Choroid plexus epithelial cell (primary cell): Measurements from ENCODE around the gene PACS1.
"Not testable (repeated sequence)": the region's sequence is repeated elsewhere in the genome, so short reads cannot be mapped to it uniquely, and the experiment has no call there.

Source experiments
- DNase-seq: peaks from one replicate; pipeline ENCODE4 v3.0.0-alpha.2; 2010; ENCODE audit warnings: low read depth
- H3K4me3 ChIP-seq: 2 replicates; pipeline ENCODE4 v1.5.1; 2011; ENCODE audit warnings: low read depth, mild to moderate bottlenecking, control low read depth, low read length, moderate library complexity
- TF ChIP-seq, protein P1 (sequence below): conservative IDR thresholded peaks from 2 replicates; pipeline ENCODE4 v1.5.1; 2011; ENCODE audit warnings: low read depth, mild to moderate bottlenecking, control low read depth, inconsistent platforms, low read length, moderate library complexity

The PACS1 gene

GRCh38 chr11:66069715-66070603 is at the start of gene PACS1:
Gene PACS1 (plus strand): TSS chr11:66070272. CDS start chr11:66070487, 215 bp downstream.
- peak within 1 kb of the TSS; percentile 77 for H3K4me3 ChIP-seq
- TF ChIP-seq, protein P1, sequence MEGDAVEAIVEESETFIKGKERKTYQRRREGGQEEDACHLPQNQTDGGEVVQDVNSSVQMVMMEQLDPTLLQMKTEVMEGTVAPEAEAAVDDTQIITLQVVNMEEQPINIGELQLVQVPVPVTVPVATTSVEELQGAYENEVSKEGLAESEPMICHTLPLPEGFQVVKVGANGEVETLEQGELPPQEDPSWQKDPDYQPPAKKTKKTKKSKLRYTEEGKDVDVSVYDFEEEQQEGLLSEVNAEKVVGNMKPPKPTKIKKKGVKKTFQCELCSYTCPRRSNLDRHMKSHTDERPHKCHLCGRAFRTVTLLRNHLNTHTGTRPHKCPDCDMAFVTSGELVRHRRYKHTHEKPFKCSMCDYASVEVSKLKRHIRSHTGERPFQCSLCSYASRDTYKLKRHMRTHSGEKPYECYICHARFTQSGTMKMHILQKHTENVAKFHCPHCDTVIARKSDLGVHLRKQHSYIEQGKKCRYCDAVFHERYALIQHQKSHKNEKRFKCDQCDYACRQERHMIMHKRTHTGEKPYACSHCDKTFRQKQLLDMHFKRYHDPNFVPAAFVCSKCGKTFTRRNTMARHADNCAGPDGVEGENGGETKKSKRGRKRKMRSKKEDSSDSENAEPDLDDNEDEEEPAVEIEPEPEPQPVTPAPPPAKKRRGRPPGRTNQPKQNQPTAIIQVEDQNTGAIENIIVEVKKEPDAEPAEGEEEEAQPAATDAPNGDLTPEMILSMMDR = no peak
- DNase-seq = peak; percentile 91

DNA sequence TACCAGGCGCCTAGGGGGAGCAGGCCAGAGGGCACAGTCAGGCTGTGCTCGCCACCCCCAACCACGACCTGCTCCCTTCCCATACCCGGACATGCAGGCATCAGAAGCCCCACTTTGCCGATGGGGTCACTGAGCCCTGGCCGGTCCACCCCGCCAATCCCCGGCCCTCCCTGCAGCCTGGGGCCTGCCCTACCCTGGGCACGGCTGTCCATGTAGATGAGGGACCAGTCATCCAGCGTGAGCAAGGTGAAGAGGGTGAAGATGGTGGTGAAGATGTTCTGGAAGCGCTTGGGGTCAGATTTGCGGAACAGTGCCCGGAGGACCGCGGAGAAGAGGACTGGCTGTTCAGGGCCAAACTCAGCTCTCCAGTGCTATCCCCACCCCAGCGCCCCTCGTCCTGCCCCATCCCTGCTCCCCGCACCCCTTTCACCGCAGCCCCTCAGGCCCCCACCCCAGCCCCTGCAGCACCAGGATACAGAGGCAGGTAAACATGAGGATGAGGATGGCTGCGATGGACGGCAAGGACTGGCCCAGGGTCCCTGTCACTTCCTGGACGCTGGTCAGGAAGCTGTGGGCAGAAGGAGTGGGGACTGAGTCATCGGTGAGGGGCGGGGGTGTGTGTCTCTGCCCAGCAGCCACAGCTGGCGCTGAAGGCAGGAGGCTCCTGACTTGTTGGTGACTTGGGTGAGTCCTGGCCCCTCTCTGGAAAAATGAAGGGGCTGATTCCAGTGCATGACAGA is 49.3 kb upstream of the PACS1 start:
- peak; percentile 47 for DNase-seq
- H3K4me3 ChIP-seq = no peak overlapping the region
- TF ChIP-seq, protein P1 = no peak

DNA sequence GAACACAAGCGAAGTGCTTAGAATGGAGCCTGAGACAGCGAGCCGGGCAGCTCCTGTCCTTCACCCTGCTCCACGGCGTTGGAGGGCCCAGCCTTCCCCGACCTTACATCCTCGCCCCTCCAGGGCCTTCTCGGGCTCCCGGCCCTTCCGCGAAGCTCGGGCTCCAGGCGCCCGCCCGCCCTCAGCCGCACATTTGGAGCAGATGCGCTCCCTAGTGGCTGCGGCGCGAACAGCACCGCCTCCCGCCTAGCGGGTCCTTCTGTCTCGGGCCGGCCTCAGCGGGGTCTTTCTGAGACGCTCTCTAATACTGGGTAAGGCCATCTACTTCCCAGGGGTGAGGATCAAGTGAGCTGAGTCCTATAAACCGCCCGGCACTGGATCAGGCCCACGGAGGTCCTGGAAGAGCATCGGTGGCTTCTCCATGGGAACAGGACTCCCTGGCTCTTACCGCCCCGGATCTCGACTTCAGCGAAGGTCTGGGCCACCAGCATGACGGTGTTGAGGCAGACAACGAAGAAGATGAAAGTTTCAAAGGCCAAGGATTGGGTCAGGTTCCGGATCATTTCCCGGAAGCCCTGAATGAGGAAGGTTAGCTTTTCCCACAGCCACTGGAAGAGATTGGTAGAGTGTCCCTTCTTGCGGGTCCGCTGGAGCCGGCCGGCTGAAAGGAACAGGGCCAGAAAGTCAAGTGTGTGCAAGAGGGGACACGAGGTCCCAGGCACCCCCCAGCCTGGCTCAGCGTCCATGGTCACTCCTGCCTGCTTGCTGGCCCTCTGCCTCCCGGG is 47.5 kb upstream of the PACS1 start:
- DNase-seq = peak; percentile 56
- H3K4me3 ChIP-seq = peak overlapping the region; percentile 20

GRCh38 chr11:66023186-66023440 is 47.0 kb upstream of the PACS1 start:
- H3K4me3 ChIP-seq, DNase-seq: not testable (repeated sequence)

More for the DNA sequence above, 47.5 kb upstream of the PACS1 start:
- TF ChIP-seq, protein P1 = peak; percentile 86

- TF ChIP-seq, protein P1 = no peak
- DNase-seq = no peak
- no peak within 1 kb of the TSS for H3K4me3 ChIP-seq
These were observed 44.0 kb upstream of the PACS1 start, which contains the start of gene CATSPER1 for GRCh38 chr11:66026017-66026529. Gene CATSPER1 (minus strand): TSS chr11:66026479. CDS start chr11:66026379, 100 bp downstream.

DNA sequence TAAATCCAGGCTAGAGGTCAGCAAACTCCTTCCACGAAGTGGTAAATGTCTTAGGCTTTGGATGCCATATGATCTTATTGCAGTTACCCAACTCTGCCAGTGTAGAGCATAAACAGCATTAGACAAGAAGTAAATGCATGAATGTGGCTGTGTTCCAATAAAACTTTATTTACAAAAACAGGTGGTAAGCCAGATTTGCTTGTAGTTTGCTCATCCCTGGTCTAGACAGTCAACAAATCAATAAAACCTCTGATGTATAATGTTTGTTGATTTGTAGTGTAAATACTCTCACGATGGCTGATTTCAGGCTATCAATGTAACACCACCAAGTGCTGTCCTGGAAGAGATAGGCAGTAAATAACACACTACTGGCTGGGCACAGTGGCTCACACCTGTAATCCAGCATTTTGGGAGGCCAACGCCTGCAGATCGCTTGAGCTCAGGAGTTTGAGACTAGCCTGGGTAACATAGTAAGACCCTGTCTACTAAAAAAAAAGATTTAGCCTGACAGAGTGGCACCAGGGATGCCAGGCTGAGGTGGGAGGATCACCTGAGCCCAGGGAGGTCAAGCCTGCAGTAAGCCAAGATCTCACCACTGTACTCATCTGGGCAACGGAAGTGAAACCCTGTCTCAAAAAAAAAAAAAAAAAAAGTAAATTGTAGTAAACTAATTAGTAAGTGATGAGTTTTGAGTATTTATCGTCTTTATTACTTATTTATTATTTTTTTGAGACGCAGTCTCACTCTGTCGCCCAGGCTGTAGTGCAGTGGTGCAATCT is 36.9 kb upstream of the PACS1 start:
- no peak overlapping the region for H3K4me3 ChIP-seq
- TF ChIP-seq, protein P1 = no peak
- DNase-seq = no peak
